HCT116 (cell line): Measurements from ENCODE around the gene ETF1. TPM values are rescaled to one million over a fixed set of nuclear protein-coding genes. Genes with fewer than 3 reads are reported as not detected.

ENCODE experiments used
- ATAC-seq: fragments of 200-7000 bp; cut with Tn5 transposase; 2 replicates; pipeline ENCODE4 v1.9.1; 2020; ENCODE audit warnings: mild to moderate bottlenecking, moderate library complexity
- BruUV-seq: library from RNA; stranded (reverse); fragments of 400-500 nt; replicated peaks from 2 replicates; lab custom pipeline; 2021; lab: Mats Ljungman, UMichigan
- CTCF ChIA-PET: fragments of 300-600 bp; sonication (Branson Sonifier 250); formaldehyde crosslinking; loops from one replicate; lab custom pipeline; 2021; ENCODE audit warnings: antibody characterized with exemption; lab: Charles Lee
- POLR2A ChIA-PET: fragments of 300-600, 350-600 bp; sonication (Branson Sonifier 250); formaldehyde crosslinking; loops from one replicate; lab custom pipeline; 2021; ENCODE audit warnings: antibody characterized with exemption; lab: Charles Lee
- RAD21 ChIA-PET, 2 experiments: fragments of 300-600 bp; sonication (Branson Sonifier 250); formaldehyde crosslinking; loops; one replicate each; lab custom pipeline; 2023; ENCODE audit warnings: low total read pairs in 2 of 2; ENCODE audit not compliant: uncharacterized antibody in 2 of 2, unreplicated experiment in 2 of 2, low non-redundant PET in 1 of 2; lab: Charles Lee
- DNase-seq: peaks from one replicate; pipeline ENCODE4 v3.0.0-alpha.2; 2010; ENCODE audit warnings: low read depth, low spot score
- H2AFZ ChIP-seq: fragments of 200-600 bp; shearing (Covaris generic), sonication (generic); 2 replicates; pipeline ENCODE4 v1.6.1; 2017; ENCODE audit warnings: low read depth, mixed run types, mixed read lengths, antibody characterized with exemption, low read length; ENCODE audit not compliant: poor library complexity, severe bottlenecking
- H3K27ac ChIP-seq: 2 replicates; pipeline ENCODE4 v1.5.1; 2012; ENCODE audit warnings: low read depth, low read length
- H3K27me3 ChIP-seq: fragments of 200-600 bp; sonication (generic); 2 replicates; pipeline ENCODE4 v1.6.1; 2016; ENCODE audit warnings: mixed run types, low read length, mixed read lengths; ENCODE audit not compliant: insufficient read depth
- H3K36me3 ChIP-seq, 2 experiments: fragments of 200-500 bp in 1 of 2; fragments of 200-600 bp in 1 of 2; sonication (Bioruptor generic) in 1 of 2; sonication (generic) in 1 of 2; 2 replicates each; pipeline versions ENCODE4 v1.5.1 to v1.6.1; 2014 to 2016; ENCODE audit warnings: low read length in 2 of 2, inconsistent platforms in 1 of 2, mixed read lengths in 1 of 2, mixed run types in 1 of 2; ENCODE audit not compliant: insufficient read depth in 2 of 2, control insufficient read depth in 1 of 2
- H3K4me1 ChIP-seq, 2 experiments: fragments of 200-600 bp in 1 of 2; sonication (generic) in 1 of 2; 2 replicates each; pipeline versions ENCODE4 v1.5.1 to v1.6.1; 2012 to 2017; ENCODE audit warnings: low read length in 2 of 2, inconsistent platforms in 1 of 2, mild to moderate bottlenecking in 1 of 2, mixed read lengths in 1 of 2, mixed run types in 1 of 2, moderate library complexity in 1 of 2; ENCODE audit not compliant: insufficient read depth in 2 of 2, control insufficient read depth in 1 of 2
- H3K4me2 ChIP-seq: fragments of 200-600 bp; sonication (generic); 2 replicates; pipeline ENCODE4 v1.6.1; 2017; ENCODE audit warnings: mixed run types, low read length, mixed read lengths
- H3K4me3 ChIP-seq, 2 experiments: fragments of 200-600 bp in 1 of 2; sonication (generic) in 1 of 2; replicated peaks in 1 of 2; 2 replicates each; pipeline ENCODE4 v1.5.1; 2011 to 2016; ENCODE audit warnings: low read length in 2 of 2, control low read depth in 1 of 2, low read depth in 1 of 2, mild to moderate bottlenecking in 1 of 2, mixed read lengths in 1 of 2, mixed run types in 1 of 2
- H3K79me2 ChIP-seq: fragments of 200-600 bp; sonication (generic); 2 replicates; pipeline ENCODE4 v1.6.1; 2017; ENCODE audit warnings: mild to moderate bottlenecking, mixed run types, low read length, moderate library complexity, mixed read lengths; ENCODE audit not compliant: insufficient read depth
- H3K9ac ChIP-seq: fragments of 200-600 bp; sonication (generic); 2 replicates; pipeline ENCODE4 v1.6.1; 2016; ENCODE audit warnings: low read length, mixed read lengths
- H3K9me2 ChIP-seq: fragments of 200-600 bp; sonication (generic), shearing (Covaris generic); 2 replicates; pipeline ENCODE4 v1.6.1; 2017; ENCODE audit warnings: mixed run types, mild to moderate bottlenecking, moderate library complexity; ENCODE audit not compliant: insufficient read depth
- H3K9me3 ChIP-seq, 2 experiments: fragments of 200-500 bp in 1 of 2; fragments of 200-600 bp in 1 of 2; sonication (Bioruptor generic) in 1 of 2; sonication (generic) in 1 of 2; 2 replicates each; pipeline ENCODE4 v1.6.1; 2014 to 2017; ENCODE audit warnings: low read length in 2 of 2, mixed read lengths in 2 of 2, inconsistent platforms in 1 of 2, low read depth in 1 of 2, mild to moderate bottlenecking in 1 of 2, mixed run types in 1 of 2, moderate library complexity in 1 of 2; ENCODE audit not compliant: control insufficient read depth in 1 of 2, insufficient read depth in 1 of 2
- H4K20me1 ChIP-seq: fragments of 200-600 bp; sonication (generic), shearing (Covaris generic); 2 replicates; pipeline ENCODE4 v1.6.1; 2017; ENCODE audit warnings: mixed run types, mild to moderate bottlenecking, moderate library complexity; ENCODE audit not compliant: insufficient read depth
- EGR1 ChIP-seq: IDR thresholded peaks from 2 replicates; pipeline ENCODE4 v1.6.1; 2012; ENCODE audit warnings: low read depth
- ELF1 ChIP-seq: IDR thresholded peaks from 2 replicates; pipeline ENCODE4 v1.6.1; 2012; ENCODE audit warnings: low read depth, borderline replicate concordance
- TCF7L2 ChIP-seq: IDR thresholded peaks from 2 replicates; pipeline ENCODE4 v1.7.0; 2011; ENCODE audit warnings: borderline replicate concordance, inconsistent platforms; ENCODE audit not compliant: insufficient read depth, insufficient read length; ENCODE audit errors: extremely low read depth
- YY1 ChIP-seq: IDR thresholded peaks from 2 replicates; pipeline ENCODE4 v1.6.1; 2011; ENCODE audit warnings: low read length, low read depth, moderate library complexity, mild to moderate bottlenecking; ENCODE audit not compliant: insufficient replicate concordance; ENCODE audit errors: extremely low read depth
- ZNF274 ChIP-seq: fragments of 200-500 bp; sonication (Bioruptor generic); IDR thresholded peaks from 2 replicates; pipeline ENCODE4 v1.6.1; 2014; ENCODE audit warnings: mild to moderate bottlenecking, low read depth, low read length, inconsistent platforms
- intact Hi-C: fragments of 100-400 bp; cut with micrococcal nuclease; formaldehyde crosslinking; loops from 2 replicates; pipeline ENCODE4 v1.10.0; 2022
- total RNA-seq: library from RNA; stranded (reverse); gene quantifications from one replicate; pipeline ENCODE4 v1.2.1, GENCODE V29; 2021; ENCODE audit not compliant: unreplicated experiment
- TF ChIP-seq, protein P1 (sequence below): IDR thresholded peaks from 2 replicates; pipeline ENCODE4 v1.6.1; 2012
- TF ChIP-seq, protein P2 (sequence below): IDR thresholded peaks from 2 replicates; pipeline ENCODE4 v1.6.1; 2012; ENCODE audit warnings: low read depth

Gene ETF1
- total RNA-seq, 1 experiment from 2014 or later, result 178 TPM

DNA sequence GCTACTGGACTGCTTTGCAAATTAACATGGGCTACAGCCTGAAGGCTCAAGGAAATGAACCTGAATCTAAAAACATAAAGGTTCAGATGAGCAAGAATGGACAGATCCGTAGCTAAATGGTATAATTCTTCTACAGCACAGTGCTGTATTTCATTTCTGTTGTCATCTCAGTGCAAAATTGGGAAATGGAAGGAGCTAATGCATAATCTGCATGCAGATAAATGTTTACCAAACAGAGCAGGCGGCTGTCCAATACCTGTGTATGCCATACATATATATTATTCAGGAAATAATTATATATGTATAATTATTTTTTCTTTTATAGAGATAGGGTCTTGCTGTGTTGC is 36.5 kb upstream of the ETF1 start:
- no peak for DNase-seq
- POLR2A ChIA-PET, result interaction anchor here (0.7 to 1.2 kb wide), 2 partner anchors 36 to 60 kb away, joined by 3 read pairs; partner anchors contain the start of gene ETF1

More for the DNA sequence above, 36.5 kb upstream of the ETF1 start:
- H3K9me2 ChIP-seq, result no peaks in the 10 kb centered on the region
- H3K36me3 ChIP-seq, result no peaks in the 10 kb centered on the region
- ChIA-PET CTCF (interaction anchor here (0.5 to 1.2 kb wide), 10 partner anchors 8 to 697 kb away, joined by 3 to 7 read pairs (median 4); no protein-coding TSS in a partner anchor), RAD21 (interaction anchor here in 1 of 2 experiments (1.0 kb wide), 2 partner anchors 64 to 683 kb away, joined by 3 to 4 read pairs; no protein-coding TSS in a partner anchor)
- peak overlapping the region; percentile 99 for H2AFZ ChIP-seq
- H3K9ac ChIP-seq, result no peak overlapping the region
- peaks cover 8% of the 10 kb centered on the region for H3K79me2 ChIP-seq
- H3K27me3 ChIP-seq, result no peaks in the 10 kb centered on the region
- H3K4me1 ChIP-seq, result peaks cover 5 to 15% of the 10 kb centered on the region in 2 experiments; a peak in 3 of 4 replicates
- BruUV-seq, result no TSS peak
- H3K4me2 ChIP-seq, result peak overlapping the region; percentile 38; the same call in 1 of the 2 replicates
- no peaks in the 10 kb centered on the region for H4K20me1 ChIP-seq
- no peak overlapping the region for H3K27ac ChIP-seq
- intact Hi-C loops, result loop anchor here (1.0 to 5.0 kb wide), 2 partner anchors 683 to 813 kb away; no protein-coding TSS in a partner anchor
- no peaks in the 10 kb centered on the region for H3K9me3 ChIP-seq
- TF ChIP-seq, protein P1, sequence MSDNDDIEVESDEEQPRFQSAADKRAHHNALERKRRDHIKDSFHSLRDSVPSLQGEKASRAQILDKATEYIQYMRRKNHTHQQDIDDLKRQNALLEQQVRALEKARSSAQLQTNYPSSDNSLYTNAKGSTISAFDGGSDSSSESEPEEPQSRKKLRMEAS, result no peak
- TF ChIP-seq EGR1 (no peak), YY1 (no peak), ZNF274 (no peak), ELF1 (no peak), TCF7L2 (no peak)
- TF ChIP-seq, protein P2, sequence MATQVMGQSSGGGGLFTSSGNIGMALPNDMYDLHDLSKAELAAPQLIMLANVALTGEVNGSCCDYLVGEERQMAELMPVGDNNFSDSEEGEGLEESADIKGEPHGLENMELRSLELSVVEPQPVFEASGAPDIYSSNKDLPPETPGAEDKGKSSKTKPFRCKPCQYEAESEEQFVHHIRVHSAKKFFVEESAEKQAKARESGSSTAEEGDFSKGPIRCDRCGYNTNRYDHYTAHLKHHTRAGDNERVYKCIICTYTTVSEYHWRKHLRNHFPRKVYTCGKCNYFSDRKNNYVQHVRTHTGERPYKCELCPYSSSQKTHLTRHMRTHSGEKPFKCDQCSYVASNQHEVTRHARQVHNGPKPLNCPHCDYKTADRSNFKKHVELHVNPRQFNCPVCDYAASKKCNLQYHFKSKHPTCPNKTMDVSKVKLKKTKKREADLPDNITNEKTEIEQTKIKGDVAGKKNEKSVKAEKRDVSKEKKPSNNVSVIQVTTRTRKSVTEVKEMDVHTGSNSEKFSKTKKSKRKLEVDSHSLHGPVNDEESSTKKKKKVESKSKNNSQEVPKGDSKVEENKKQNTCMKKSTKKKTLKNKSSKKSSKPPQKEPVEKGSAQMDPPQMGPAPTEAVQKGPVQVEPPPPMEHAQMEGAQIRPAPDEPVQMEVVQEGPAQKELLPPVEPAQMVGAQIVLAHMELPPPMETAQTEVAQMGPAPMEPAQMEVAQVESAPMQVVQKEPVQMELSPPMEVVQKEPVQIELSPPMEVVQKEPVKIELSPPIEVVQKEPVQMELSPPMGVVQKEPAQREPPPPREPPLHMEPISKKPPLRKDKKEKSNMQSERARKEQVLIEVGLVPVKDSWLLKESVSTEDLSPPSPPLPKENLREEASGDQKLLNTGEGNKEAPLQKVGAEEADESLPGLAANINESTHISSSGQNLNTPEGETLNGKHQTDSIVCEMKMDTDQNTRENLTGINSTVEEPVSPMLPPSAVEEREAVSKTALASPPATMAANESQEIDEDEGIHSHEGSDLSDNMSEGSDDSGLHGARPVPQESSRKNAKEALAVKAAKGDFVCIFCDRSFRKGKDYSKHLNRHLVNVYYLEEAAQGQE, result no peak
- H3K4me3 ChIP-seq, result no peak overlapping the region
- ATAC-seq, result no peak
